Activated CD8-positive, alpha-beta T cell treated with anti-CD3 and anti-CD28 coated beads for 36 hours (primary cell): ENCODE measurements around the gene INTS1. TPM values are rescaled to one million over a fixed set of nuclear protein-coding genes. Genes with fewer than 3 reads are reported as not detected.

ENCODE experiments used
- ATAC-seq: fragments of 200-7000 bp; cut with Tn5 transposase; one replicate; pipeline ENCODE4 v1.10.0; 2021; ENCODE audit warnings: mild to moderate bottlenecking, moderate library complexity
- CTCF ChIA-PET: fragments of 350-600 bp; sonication (Branson Sonifier 250); formaldehyde crosslinking; loops from one replicate; lab custom pipeline; 2021; ENCODE audit warnings: antibody characterized with exemption; lab: Charles Lee
- POLR2A ChIA-PET: fragments of 350-600 bp; sonication (Branson Sonifier 250); formaldehyde crosslinking; loops from one replicate; lab custom pipeline; 2021; ENCODE audit warnings: antibody characterized with exemption; lab: Charles Lee
- DNase-seq: peaks from one replicate; pipeline ENCODE4 v3.0.0-alpha.2; 2020
- H3K27ac Mint-ChIP-seq: one replicate; pipeline ENCODE4 v1.8.0; 2021; ENCODE audit warnings: mild to moderate bottlenecking, mixed read lengths
- H3K27me3 Mint-ChIP-seq: one replicate; pipeline ENCODE4 v1.8.0; 2021; ENCODE audit warnings: mixed read lengths
- H3K36me3 Mint-ChIP-seq: one replicate; pipeline ENCODE4 v1.8.0; 2021; ENCODE audit warnings: low read depth, mixed read lengths
- H3K4me1 Mint-ChIP-seq: one replicate; pipeline ENCODE4 v1.8.0; 2021; ENCODE audit warnings: low read depth, mixed read lengths
- H3K4me3 Mint-ChIP-seq: one replicate; pipeline ENCODE4 v1.8.0; 2021; ENCODE audit warnings: mild to moderate bottlenecking, moderate library complexity, mixed read lengths
- H3K9me3 Mint-ChIP-seq: one replicate; pipeline ENCODE4 v1.8.0; 2021; ENCODE audit warnings: mixed read lengths
- intact Hi-C: fragments of 100-400 bp; cut with micrococcal nuclease; formaldehyde crosslinking; loops from one replicate; pipeline ENCODE4 v1.10.0; 2022
- total RNA-seq, 2 experiments: library from RNA; stranded (reverse); gene quantifications; one replicate each; pipeline ENCODE4 v1.2.3, GENCODE V29; 2021
- TF ChIP-seq, protein P1 (sequence below): fragments of 200-600 bp; IDR thresholded peaks from one replicate; pipeline ENCODE4 v1.8.0; 2022; ENCODE audit warnings: antibody characterized with exemption, mild to moderate bottlenecking

Gene INTS1
- total RNA-seq, 2 experiments from 2014 or later: 100 to 103 TPM

DNA sequence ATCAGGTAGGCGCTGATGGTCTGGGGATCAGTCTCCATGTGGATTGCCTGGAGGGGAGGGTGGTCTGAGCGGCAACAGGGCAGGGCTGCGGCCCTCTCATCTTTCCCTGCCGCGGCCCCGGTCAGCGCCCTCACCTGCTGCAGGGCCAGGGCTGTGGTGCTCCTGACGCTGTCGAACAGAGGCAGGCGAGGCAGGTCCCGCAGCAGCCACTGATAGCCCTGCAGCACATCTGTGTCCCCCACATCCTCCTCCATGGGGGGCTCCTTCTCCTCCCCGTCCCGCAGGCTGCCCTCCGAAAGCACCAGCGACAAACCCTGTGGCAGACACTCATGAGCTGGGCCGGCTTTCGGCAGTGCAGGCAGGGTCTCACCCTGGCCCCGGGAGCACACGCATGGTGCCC lies 19.0 kb downstream of the INTS1 start:
- Mint-ChIP-seq H3K4me3 (no peak overlapping the region), H3K9me3 (no peaks in the 10 kb centered on the region), H3K4me1 (no peaks in the 10 kb centered on the region), H3K27ac (no peak overlapping the region), H3K27me3 (no peaks in the 10 kb centered on the region), H3K36me3 (peaks cover 3% of the 10 kb centered on the region)
- intact Hi-C loops: no loop called here
- ChIA-PET POLR2A (interaction anchor here (1.0 kb wide), 2 partner anchors 13 to 16 kb away, joined by 3 read pairs; no protein-coding TSS in a partner anchor), CTCF (interaction anchor here (1.6 kb wide), 1 partner anchor 10 kb away, joined by 5 read pairs; no protein-coding TSS in a partner anchor)
- DNase-seq: no peak
- TF ChIP-seq, protein P1, sequence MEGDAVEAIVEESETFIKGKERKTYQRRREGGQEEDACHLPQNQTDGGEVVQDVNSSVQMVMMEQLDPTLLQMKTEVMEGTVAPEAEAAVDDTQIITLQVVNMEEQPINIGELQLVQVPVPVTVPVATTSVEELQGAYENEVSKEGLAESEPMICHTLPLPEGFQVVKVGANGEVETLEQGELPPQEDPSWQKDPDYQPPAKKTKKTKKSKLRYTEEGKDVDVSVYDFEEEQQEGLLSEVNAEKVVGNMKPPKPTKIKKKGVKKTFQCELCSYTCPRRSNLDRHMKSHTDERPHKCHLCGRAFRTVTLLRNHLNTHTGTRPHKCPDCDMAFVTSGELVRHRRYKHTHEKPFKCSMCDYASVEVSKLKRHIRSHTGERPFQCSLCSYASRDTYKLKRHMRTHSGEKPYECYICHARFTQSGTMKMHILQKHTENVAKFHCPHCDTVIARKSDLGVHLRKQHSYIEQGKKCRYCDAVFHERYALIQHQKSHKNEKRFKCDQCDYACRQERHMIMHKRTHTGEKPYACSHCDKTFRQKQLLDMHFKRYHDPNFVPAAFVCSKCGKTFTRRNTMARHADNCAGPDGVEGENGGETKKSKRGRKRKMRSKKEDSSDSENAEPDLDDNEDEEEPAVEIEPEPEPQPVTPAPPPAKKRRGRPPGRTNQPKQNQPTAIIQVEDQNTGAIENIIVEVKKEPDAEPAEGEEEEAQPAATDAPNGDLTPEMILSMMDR: no peak
- no peak for ATAC-seq

DNA sequence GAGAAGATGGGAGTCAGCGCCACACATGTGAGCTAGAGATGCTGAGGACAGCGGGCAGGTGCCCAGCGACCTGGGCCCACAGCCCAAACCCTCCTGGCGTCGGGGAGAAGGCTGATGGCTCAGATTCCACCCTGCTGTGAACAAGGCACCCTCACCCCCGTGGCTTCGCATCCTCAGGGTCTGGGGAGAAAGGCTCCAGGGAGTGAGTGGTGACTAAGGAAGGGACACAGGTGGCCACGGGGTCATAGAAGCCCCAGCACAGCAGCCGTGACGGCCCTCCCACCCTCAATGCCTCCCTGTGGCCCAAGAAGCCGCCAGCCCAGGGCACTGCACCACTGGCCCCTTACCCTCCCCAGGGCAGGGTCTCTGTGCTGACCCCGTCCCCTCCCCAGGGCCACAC lies 19.6 kb downstream of the INTS1 start:
- Mint-ChIP-seq H3K9me3 (no peaks in the 10 kb centered on the region), H3K4me1 (no peaks in the 10 kb centered on the region), H3K27me3 (no peaks in the 10 kb centered on the region), H3K36me3 (no peaks in the 10 kb centered on the region), H3K27ac (no peak overlapping the region), H3K4me3 (no peak overlapping the region)
- no peak for DNase-seq
- no peak for ATAC-seq
- intact Hi-C loops: no loop called here
- TF ChIP-seq, protein P1: no peak
- POLR2A ChIA-PET: no interaction called here
- CTCF ChIA-PET: no interaction called here

DNA sequence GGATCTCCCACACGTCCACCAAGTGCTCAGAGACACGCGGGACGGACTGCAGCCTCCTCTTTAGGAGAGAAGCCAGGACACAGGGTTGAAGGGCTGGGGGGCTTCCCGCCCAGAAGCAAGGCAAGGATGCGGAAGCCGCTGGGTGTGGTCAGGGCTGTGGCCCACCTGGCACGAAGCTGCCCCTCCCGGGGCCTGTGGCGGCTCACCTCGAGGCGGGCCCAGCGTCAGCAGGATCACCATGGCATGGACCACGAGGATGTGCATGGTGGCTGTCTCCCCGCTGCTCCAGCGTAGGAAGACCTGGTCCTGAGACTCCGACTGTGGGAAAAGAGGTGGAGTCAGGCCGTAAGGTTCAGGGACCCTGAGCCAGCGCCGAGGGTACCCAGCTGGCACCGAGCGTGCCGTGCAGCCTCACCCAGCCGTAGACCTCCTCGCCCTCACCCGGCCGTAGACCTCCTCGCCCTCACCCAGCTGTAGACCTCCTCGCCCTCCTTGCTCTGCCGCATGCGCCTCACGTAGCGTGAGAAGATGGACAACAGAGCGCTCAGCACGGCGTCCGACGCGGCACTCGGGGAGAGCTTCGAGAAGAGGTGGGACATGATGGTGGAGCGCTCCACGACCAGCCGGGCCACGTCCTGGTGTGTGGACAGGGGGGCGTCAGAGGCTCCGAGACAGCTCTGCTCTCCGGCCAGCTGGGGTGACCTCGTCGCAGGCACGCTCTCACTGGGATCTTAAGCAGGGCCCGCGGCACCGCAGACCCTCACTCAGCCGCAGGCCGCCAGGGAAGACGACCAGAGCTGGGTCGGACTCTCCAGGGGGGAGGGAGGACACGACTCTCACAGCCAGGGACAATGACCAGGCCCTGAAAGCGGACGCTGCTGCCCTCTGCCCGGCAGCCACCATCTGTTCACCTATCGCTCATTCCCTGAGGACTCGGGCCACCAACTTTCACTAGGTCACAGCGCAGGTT lies 20.4 kb downstream of the INTS1 start:
- ChIA-PET CTCF (no interaction called here), POLR2A (no interaction called here)
- TF ChIP-seq, protein P1: no peak
- DNase-seq: no peak
- Mint-ChIP-seq H3K9me3 (no peaks in the 10 kb centered on the region), H3K27me3 (no peaks in the 10 kb centered on the region), H3K27ac (no peak overlapping the region), H3K4me3 (no peak overlapping the region), H3K4me1 (no peaks in the 10 kb centered on the region), H3K36me3 (no peaks in the 10 kb centered on the region)
- intact Hi-C loops: no loop called here
- ATAC-seq: no peak

DNA sequence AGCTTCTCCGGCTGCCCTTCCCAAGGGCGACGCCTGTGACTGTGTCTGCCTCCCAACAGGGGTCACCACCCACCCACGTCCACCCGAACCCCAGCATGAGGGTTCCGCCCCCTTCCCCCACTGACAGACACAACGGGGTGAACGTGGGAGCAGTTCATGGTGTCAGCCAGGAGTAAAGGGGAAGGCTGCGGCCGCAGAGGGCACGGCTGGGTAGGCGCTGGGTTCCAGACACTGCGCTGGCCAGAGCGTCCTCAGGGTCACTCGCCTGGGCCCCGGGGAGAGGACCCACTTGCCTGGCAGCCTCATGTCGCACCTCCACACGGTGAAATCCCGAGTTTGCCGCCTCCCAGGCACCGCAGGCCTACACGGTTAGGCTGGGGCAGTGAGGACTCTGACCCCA lies 21.1 kb downstream of the INTS1 start:
- no peaks in the 10 kb centered on the region for H3K36me3 Mint-ChIP-seq
- no peak for ATAC-seq
- no peaks in the 10 kb centered on the region for H3K9me3 Mint-ChIP-seq
- TF ChIP-seq, protein P1: no peak
- no peaks in the 10 kb centered on the region for H3K4me1 Mint-ChIP-seq
- DNase-seq: no peak
- no peak overlapping the region for H3K27ac Mint-ChIP-seq
- POLR2A ChIA-PET: no interaction called here
- CTCF ChIA-PET: no interaction called here
- H3K27me3 Mint-ChIP-seq: no peaks in the 10 kb centered on the region
- H3K4me3 Mint-ChIP-seq: no peak overlapping the region
- intact Hi-C loops: no loop called here

DNA sequence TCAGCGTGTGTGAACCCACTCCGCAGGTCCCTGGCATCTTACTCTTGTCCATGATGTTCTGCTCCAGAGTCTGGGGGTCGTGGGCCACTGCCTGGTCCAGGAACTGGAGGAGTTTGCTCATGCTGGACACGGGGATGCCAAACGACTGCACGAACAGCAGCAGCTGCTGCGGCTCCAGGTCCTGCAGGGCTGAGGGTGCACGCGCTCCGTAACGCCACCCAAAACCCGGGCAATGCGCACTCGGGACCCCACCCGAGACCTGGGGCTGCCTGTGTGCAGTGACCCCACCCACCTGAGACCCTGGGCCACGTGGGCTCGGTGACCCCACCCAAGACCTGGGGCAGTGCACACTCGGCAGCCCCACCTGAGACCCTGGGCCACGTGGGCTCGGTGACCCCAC lies 22.9 kb downstream of the INTS1 start:
- no peaks in the 10 kb centered on the region for H3K4me1 Mint-ChIP-seq
- H3K27me3 Mint-ChIP-seq: no peaks in the 10 kb centered on the region
- H3K36me3 Mint-ChIP-seq: no peaks in the 10 kb centered on the region
- H3K4me3 Mint-ChIP-seq: no peak overlapping the region
- DNase-seq (no peak), ATAC-seq (no peak)
- H3K27ac Mint-ChIP-seq: no peak overlapping the region
- ChIA-PET POLR2A (no interaction called here), CTCF (no interaction called here)
- TF ChIP-seq, protein P1: no peak
- intact Hi-C loops: no loop called here
- no peaks in the 10 kb centered on the region for H3K9me3 Mint-ChIP-seq
